GM18868 (cell line): Measurements from ENCODE around the gene CD300LD.
"Not testable (repeated sequence)": the region's sequence is repeated elsewhere in the genome, so short reads cannot be mapped to it uniquely, and the experiment has no call there.

Experiments used
- ATAC-seq: cut with Tn5 transposase; IDR thresholded peaks from one replicate; pipeline ENCODE4 v1.9.1; 2021; ENCODE audit warnings: mild to moderate bottlenecking, moderate library complexity; ENCODE audit not compliant: unreplicated experiment

The CD300LD gene

DNA sequence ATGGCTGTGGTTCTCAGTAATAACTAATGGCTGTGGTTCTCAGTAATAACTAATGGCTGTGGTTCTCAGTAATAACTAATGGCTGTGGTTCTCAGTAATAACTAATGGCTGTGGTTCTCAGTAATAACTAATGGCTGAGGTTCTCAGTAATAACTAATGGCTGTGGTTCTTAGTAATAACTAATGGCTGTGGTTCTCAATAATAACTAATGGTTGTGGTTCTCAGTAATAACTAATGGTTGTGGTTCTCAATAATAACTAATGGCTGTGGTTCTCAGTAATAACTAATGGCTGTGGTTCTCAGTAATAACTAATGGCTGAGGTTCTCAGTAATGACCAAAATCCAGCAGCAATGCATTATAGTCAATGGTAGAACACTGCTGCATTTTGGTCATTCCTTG, 18.4 kb downstream of the CD300LD start:
- ATAC-seq, result not testable (repeated sequence)

DNA sequence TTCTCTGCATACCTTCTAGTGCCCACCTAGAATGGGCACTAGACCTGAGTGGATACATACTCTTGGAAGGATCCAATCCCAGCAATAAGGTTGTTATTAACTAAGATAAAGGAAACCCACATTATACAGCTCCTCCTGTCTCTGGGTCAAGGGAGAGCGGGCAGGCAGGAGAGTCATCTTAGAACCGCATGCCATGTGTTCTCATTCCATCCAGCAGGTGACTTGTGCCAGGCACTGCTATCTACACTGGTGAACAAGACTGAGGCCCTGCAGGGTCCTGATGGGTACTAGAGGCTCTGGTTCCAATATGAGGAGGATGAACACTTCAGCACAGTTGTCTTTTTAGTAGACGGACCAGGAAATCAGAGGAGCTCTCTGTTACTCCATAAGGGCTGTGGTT, 18.9 kb downstream of the CD300LD start:
- no peak for ATAC-seq

DNA sequence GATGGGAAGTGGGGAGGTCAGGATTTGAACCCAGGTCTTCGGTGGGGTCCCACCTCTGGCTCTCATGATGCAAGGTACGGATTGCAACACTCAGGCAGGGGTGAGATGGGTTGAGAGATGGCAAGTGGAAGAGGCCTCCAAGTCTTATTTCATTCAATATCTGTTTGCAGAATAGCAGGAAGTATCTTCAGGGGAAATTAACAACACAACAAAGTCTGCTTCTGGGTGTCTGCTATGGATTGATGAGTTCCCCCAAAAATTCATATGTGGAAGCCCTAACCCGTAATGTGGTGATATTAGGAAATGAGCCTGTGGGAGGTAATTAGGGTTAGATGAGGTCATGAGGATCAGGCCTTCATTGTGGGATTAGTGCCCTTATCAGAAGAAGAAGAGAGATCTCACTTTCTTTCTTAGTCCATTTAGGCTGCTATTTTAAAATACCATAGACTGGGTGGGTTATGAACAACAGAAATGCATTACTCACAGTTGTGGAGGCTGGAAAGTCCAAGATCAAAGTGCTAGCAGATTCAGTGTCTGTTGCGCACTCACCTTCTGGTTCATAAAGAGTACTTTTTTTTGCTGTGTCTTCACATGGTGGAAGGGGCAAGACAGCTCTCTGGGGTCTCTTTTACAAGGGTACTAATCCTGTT, 20.3 kb downstream of the CD300LD start:
- no peak for ATAC-seq

DNA sequence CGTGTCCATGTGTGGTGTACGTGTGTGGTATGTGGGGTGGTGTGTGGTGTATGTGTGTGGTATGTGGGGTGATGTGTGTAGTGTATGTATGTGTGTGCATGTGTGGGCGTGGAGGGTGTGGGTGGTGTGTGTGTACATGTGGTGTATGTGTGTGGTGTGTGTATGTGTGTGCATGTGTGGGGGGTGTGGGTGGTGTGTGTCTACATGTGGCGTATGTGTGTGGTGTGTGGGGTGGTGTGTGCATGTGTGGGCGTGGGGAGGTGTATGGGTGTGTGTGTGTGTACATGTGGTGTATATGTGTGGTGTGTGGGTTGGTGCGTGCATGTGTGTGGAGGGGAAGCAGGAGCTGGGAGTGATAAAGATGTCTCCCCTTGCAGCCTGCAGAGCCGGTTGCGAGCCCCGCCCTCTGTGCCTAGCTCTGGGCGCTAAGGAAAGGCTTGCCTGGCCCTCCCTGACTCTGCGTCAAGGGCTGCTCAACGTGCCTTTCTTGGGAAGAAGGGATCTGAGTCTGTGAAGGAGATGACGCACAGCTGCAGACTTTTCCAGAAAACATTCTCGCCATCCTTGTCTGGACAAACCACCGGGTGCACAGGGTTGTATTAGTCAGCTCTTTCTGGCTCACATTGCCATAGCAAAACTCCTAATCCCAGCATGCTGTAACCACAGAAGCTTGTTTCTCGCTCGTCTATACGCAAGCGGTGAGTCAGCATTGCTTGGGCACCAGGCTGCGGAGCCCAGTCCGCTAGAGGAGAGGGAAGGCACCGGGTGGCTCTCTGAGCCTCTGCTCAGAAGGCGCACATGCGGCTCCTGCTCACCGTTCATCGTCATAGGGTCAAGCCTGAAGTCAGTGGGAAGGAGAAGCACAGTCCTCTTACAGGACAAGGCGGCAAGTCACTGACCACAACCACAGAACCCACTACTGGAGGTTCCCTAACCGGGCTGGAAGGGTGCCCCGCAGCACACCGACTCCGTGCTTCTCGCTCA, 22.8 kb downstream of the CD300LD start:
- no peak for ATAC-seq

DNA sequence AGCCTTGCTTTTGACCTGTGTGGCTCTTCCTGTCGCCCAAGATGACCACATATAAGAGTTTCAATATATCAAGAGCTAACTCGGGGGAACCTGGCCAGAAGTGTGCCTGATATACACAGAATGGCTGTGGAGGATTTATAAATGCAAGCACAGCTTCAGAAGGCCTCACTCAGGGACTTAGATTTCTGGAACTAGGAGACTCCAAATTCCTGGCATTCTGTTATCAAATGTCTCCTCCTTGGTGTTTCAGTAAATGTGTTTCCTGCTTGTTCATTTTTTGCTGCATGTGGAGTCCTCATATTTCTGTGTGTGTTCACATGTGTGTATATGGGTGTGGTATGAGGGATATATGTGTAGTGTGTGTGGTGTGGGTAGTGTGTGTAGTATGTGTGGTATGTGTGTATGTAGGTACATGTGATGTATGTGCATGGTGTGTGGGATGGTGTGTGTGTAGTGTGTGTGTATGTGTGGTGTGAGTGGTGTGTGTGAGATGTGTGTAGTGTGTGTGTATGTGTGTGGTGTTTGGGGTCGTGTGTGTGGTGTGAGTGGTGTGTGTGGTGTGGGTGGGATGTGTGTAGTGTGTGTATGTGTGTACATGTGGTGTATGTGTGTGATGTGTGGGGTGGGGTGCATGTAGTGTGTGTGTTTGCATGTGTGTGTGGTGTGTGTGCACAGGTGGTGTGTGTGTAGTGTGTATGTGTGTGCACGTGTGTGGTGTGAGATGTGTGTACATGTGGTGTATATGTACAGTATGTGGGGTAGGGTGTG, 23.8 kb downstream of the CD300LD start:
- ATAC-seq, result no peak

DNA sequence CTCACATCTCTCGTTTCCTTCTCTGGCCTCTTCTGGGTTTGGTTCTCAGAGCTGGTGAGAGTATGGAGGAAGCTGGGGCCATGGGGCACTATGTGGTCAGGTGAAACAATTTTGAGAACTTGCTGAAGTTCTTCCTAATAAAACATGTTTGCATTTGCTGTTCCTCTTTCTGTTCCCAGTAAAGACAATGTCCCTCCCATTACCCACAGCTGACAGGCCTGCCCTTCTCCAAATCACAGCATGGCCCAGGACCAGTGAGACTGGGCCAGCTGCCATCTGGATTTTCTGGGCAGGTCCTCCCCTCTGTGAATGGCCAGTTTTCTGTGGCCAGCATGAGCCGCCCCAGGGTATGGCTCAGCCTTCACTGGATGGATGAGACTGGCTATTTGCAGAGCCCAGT, 24.7 kb downstream of the CD300LD start, which contains the start of gene CD300H:
CD300H (minus strand) TSS at position 113 of the 400 bp plus-strand sequence.
- ATAC-seq, result no peak

DNA sequence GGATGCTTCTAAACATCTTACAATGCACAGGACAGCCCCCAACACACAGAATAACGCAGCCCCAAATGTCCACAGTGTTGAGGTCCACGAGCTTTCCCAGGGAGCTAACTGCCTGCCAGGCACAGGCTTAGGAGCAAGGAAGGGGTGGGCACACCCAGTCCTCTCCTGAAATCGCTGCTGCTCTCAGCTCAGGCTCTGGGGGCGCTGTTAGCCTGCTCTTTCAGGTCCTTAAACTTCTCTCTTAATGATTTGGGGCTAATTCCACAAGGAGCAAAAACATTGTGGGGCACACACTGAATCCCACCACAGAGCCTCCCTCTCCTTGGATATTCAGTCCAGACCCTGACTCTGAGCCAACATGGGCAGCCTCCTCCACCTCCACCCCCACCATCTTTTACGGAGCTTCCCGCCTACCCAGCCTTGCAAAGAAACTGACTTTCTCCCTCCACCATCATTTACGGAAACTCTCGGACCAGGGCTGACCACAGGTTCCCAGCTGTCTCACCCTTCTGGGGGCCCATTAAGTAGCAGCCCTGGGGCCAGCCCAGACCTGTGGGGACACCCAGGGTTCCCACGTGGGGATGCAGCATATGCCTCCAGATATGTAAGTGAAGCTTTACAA, 25.8 kb downstream of the CD300LD start:
- ATAC-seq, result no peak

DNA sequence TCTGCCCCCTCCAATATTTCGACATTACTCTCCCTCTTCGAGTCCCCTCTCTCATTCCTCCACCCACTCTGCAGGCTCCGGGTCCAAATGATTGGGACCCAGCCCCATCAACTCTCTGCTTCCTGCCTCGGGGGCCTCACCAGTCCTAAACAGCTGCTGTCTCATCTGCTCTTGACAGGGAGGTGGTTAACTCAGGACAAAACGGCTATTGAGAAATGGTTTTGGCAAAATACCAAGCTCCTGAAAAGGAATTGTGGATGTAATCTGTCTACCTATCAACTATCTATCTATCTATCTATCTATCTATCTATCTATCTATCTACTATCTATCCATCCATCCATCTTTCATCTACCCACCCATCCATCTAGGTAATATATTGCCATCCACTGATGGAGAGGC, 27.0 kb downstream of the CD300LD start:
- ATAC-seq, result no peak

DNA sequence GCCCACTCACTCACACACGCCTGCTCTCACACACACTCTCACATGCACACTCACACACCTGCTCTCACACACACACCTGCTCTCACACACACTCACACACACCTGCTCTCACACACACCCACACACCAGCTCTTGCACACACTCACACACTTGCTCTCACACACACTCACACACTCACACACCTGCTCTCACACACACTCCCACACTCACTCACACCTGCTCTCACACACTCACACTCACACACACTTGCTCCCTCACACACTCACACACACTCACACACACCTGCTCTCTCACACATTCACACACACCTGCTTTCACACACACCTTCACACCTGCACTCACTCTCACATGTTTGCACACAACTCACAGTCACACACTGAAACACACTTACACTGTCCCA, 28.7 kb downstream of the CD300LD start:
- ATAC-seq, result no peak

DNA sequence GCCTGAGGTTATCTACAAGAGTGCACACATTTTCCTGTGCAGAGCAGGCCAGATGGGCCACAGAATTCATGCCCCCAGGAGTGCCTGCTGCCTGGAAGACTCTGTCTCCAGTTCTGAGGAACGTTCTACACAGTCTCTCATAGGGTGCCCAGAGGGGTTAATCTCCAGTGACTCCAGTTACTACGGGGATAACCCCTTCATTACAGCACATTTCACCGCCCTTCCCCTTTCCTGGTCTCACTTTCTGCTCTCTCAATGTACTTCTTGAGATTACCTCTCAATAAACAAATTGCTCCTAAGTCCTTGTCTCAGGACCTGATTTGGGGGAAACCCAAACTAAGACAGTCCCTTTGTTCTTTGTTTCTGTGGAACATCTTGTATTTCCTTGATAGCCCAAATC, 30.5 kb downstream of the CD300LD start:
- no peak for ATAC-seq

DNA sequence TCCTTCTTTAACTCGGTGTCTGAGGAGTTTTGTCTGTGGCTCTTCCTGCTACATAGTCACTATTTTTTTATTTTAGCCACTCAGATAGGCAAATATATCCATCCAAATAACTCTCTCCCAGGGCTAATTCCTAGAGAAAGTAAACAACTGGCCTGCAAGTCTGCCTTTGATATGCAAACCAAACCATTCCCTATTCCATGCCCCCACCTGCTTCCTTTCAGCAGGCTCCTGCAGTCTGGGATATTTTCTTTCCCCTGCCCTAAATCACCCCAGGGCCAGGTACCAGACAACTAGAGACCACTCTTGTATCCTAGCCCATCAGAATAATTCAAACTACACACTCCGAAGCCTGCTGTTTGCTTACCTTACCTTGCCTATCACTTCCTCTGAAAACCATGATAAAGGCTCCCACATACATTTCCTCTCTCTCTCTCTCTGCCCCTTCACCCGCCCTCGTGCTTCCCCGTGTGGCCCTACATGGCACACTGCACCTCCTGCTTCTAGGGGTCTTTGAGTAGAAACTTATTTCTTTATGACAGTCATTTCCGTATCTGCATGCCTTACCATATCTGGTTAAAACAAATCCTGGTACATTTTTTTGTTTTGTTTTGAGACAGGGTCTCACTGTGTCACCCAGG, 33.1 kb downstream of the CD300LD start:
- ATAC-seq, result no peak

DNA sequence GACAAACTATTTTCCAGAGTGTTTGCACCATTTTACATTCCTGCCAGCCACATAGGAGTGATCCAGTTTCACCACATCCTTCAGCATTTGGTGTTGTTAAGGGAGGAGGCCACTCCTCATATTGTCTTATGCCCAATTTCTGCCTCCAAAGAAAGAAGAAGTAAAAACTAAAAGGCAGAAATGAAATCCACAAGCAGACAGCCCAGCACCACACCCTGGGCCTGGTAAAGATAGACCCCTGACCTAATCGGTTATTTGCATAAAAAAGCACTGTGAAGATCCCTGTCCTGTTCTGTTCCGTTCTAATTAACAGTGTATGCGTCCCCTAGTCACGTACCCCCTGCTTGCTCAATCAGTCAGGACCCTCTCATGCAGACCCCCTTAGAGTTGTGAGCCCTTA, 33.7 kb downstream of the CD300LD start:
- not testable (repeated sequence) for ATAC-seq

DNA sequence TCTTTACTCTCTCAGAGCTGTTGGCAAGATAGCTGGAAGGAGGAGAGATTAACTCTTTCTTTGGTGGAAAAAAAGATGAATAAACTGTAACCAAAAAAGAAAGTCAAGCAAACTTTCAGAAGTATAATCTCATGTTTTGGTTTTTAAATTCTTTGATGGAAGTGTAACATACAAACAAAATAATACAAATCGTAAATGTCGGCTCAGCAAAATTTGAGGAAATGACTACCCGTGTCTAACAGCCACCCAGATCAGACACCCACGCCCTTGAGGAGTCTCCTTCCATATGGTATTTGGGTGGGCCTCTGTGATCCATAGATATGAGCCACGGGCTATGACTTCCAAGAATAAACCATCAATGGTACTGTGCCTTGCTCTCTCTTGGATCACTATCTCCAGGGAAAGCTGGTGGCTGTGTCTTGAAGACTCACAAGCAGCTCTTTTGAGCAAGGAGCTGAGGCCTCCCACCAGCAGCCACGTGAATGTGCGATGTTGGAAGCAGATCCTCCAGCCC, 36.6 kb downstream of the CD300LD start:
- no peak for ATAC-seq

DNA sequence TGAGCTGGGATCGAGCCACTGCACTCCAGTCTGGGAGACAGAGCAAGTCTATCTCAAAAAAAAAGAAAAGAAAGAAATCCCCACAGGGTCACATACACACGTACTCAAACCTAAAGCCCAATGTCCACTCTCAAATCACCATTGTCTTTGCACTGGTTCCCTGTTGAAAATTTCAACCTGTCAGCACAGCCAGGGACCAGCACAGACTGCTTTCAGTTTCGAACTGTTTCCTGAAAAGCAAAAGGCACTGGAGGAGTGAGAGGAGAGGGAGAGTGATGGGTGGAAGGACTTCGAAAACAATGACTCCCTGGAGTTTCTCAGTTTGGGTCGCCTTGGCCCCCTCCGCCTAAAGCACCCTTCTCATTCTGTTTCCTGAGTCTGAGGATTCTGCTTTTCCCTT, 37.2 kb downstream of the CD300LD start:
- ATAC-seq, result no peak

DNA sequence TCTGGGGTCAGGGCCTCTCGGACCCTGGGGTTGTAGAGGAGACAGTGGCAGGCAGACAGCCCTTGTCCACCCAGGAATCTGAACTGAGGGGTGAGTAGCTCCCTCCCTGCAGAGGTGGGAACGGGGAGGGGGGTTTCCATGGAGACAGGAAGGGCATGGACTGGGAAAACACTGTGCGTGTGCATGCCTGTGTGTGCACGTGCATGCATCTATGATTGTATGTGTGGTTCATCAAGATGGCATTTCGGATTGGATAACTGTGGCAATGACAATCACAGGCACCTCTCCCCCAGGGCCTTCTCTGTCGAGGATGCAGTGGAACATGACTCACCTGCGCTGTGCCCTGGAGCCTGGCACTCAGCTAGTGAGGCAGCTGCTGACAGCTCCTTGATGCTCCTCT, 40.0 kb downstream of the CD300LD start:
- ATAC-seq, result no peak

DNA sequence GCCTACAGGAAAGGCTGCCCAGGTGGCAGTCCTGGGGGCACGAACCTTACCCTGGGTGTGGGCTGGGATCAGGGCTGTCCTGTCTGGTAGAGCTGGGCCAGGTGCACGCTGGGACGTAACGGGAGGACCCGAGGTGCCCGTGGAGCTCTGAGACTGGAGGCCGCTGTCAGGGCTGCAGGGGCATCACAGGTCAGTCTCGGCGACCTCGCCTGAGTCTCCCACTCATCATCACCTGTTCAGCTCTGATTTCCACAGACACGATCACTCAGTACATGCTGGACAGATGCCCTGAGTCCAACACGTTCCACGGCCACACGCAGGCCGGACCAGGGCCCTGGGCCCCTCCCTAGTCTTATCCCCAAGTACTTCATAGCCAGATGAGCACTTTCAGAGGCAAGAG, 41.5 kb downstream of the CD300LD start:
- no peak for ATAC-seq

DNA sequence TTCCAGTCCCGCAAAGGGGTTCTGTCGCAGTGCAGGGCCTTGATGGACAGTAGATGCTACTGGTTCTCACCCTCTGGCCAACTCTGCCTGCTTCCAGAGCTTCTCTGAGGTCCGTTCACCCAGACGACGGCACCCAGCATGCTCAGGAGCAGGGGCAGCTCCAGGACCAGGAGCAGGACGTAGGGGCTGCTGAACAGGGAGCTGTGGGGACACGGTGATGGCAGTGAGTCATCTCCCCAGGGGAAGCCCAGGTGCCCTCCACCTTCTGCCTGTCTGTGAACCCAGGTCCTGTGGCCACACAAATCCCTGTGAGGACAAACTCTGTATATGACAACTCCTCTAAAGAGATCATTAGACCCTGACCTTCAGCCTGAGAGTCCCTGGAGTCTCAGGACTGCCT, 42.7 kb downstream of the CD300LD start:
- ATAC-seq, result no peak

DNA sequence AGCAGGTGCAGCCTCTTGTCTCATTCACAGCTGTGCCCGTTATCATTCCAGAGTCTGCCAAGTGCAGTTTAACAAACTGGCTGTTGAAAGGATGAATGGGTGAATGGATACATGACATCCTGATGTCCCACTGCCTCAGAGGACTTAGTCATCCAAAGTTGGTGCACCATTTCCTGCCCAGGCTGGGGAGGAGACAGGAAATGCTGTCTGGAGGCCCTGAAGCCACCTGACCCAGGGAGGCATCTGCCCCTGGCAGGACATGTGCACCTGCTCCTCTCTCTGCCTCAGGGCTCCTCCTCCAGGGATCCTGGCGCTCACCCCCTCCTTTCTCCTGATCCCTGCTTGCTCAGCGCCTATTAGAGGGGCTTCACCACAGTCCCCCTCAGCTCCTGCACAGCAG, 44.3 kb downstream of the CD300LD start:
- ATAC-seq, result no peak

DNA sequence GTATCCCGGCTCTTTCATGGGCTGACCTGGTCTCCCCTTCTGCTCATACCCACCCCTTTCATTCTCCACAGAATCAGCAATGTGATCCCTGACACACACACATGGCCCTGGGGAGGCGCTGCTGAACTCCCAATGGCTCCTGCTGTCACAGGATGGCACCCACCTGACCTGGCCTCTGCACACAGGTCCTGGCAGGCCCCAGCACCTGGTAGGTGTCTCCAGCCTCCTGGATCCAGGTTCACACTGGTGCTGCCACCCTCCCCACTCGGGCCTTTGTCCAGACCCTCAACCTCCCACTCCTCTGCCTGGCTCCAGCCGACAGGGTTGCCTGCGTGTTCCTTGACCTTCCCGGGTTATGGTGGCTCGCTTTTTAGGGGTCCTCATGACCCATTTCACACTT, 44.8 kb downstream of the CD300LD start:
- no peak for ATAC-seq

DNA sequence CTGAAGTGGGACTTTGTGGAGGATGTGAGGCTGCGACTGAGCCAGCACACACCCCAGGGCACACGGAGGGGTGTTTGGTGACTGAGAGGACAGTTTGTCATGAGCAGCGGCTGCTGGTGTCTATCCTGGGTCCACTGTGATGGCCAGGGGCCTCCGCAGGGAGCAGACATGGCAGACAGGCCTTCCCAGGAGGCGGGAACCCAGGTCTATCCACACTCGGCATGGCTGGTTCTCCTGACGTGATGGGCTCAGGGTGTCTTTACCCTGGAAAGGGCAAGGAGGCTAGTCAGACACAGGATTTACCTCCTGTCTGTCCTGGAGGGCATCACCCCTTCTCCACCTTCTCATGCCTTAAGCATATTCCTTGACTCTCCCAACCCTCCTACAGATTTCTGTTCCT, 45.5 kb downstream of the CD300LD start:
- ATAC-seq, result no peak
